Endodermal cell (in vitro differentiated cells): Measurements from ENCODE around the gene CDC42BPG. TPM values are rescaled to one million over a fixed set of nuclear protein-coding genes. Genes with fewer than 3 reads are reported as not detected.
A peak's percentile ranks its signal among the peaks of the same experiment; 100 is the strongest.

Source experiments
- DNase-seq: peaks from one replicate; pipeline ENCODE4 v3.0.0-alpha.2; 2017
- H3K27ac ChIP-seq: 2 replicates; pipeline ENCODE4 v1.5.1; 2013; ENCODE audit warnings: mild to moderate bottlenecking, low read depth, low read length, moderate library complexity
- H3K27me3 ChIP-seq: 2 replicates; pipeline ENCODE4 v1.6.1; 2013; ENCODE audit warnings: mild to moderate bottlenecking, low read length, moderate library complexity; ENCODE audit not compliant: insufficient read depth, control insufficient read depth, poor library complexity, severe bottlenecking
- H3K36me3 ChIP-seq: 2 replicates; pipeline ENCODE4 v1.7.0; 2013; ENCODE audit warnings: mild to moderate bottlenecking, low read length, moderate library complexity; ENCODE audit not compliant: control insufficient read depth, insufficient read depth
- H3K4me1 ChIP-seq: one replicate; pipeline ENCODE4 v1.7.0; 2013; ENCODE audit warnings: low read length; ENCODE audit not compliant: control insufficient read depth, insufficient read depth
- H3K4me3 ChIP-seq: 2 replicates; pipeline ENCODE4 v1.5.1; 2013; ENCODE audit warnings: mild to moderate bottlenecking, low read length, moderate library complexity
- H3K9ac ChIP-seq: 2 replicates; pipeline ENCODE4 v1.6.1; 2013; ENCODE audit warnings: mild to moderate bottlenecking, low read length, moderate library complexity; ENCODE audit not compliant: poor library complexity, severe bottlenecking; ENCODE audit errors: extremely low read depth
- H3K9me3 ChIP-seq: 2 replicates; pipeline ENCODE4 v1.6.1; 2013; ENCODE audit warnings: mild to moderate bottlenecking, low read length, moderate library complexity; ENCODE audit not compliant: control insufficient read depth
- H3K27ac Mint-ChIP-seq: 2 replicates; pipeline ENCODE4 v1.8.0; 2020; ENCODE audit warnings: mixed read lengths
- H3K27me3 Mint-ChIP-seq: 2 replicates; pipeline ENCODE4 v1.8.0; 2021; ENCODE audit warnings: mild to moderate bottlenecking, mixed read lengths; ENCODE audit not compliant: insufficient read depth
- H3K36me3 Mint-ChIP-seq: 2 replicates; pipeline ENCODE4 v1.8.0; 2020; ENCODE audit warnings: low read depth, mixed read lengths
- H3K4me1 Mint-ChIP-seq: 2 replicates; pipeline ENCODE4 v1.8.0; 2020; ENCODE audit warnings: mixed read lengths
- H3K4me3 Mint-ChIP-seq: 2 replicates; pipeline ENCODE4 v1.8.0; 2020; ENCODE audit warnings: mild to moderate bottlenecking, moderate library complexity, mixed read lengths
- H3K9me3 Mint-ChIP-seq: 2 replicates; pipeline ENCODE4 v1.8.0; 2020; ENCODE audit warnings: mild to moderate bottlenecking, mixed read lengths
- CTCF ChIP-seq: fragments of 200-600 bp; sonication (generic); conservative IDR thresholded peaks from 2 replicates; pipeline ENCODE4 v1.5.0; 2021; ENCODE audit warnings: antibody characterized with exemption, mild to moderate bottlenecking
- WGBS, 2 experiments: methylation state at CpG; one replicate each; pipeline versions ENCODE4 v1.1.5 to v1.1.7; 2013; ENCODE audit warnings: missing lambda C conversion rate in 2 of 2, mixed read lengths in 1 of 2; ENCODE audit not compliant: insufficient coverage in 1 of 2, insufficient read length in 1 of 2; 5-methylcytosine and 5-hydroxymethylcytosine counted together
- total RNA-seq, 2 donors: library from RNA; stranded (reverse); fragmentation: NEBNext Ultra II Directional in 1 of 2; extraction: Animal tissue kit (Norgen Biotek cat#: 25700) in 1 of 2; gene quantifications; 2 replicates in 1 of 2; 3 replicates in 1 of 2; pipeline ENCODE4 v1.2.1, GENCODE V29; 2021

Gene CDC42BPG
- total RNA-seq, 2 donors from 2014 or later = 11.1 to 12.6 TPM

- H3K27me3 ChIP-seq = no peaks in the 10 kb centered on the region
- peak overlapping the region; percentile 89 for H3K4me3 ChIP-seq
- Mint-ChIP-seq H3K27ac (peak overlapping the region; percentile 94), H3K27me3 (no peaks in the 10 kb centered on the region), H3K36me3 (peaks cover 21% of the 10 kb centered on the region), H3K4me3 (peak overlapping the region; percentile 89), H3K9me3 (no peaks in the 10 kb centered on the region), H3K4me1 (no peaks in the 10 kb centered on the region)
- no peak overlapping the region for H3K27ac ChIP-seq
- H3K9ac ChIP-seq = no peak overlapping the region
- peaks cover 23% of the 10 kb centered on the region for H3K36me3 ChIP-seq
- H3K9me3 ChIP-seq = no peaks in the 10 kb centered on the region
- peaks cover 5% of the 10 kb centered on the region for H3K4me1 ChIP-seq
- DNase-seq = peak; percentile 89
- 2 to 10% methylated on average over 18 to 44 of the region's 44 CpGs for WGBS, 2 experiments
- TF ChIP-seq CTCF = no peak
These were observed 34.6 kb downstream of the CDC42BPG start for GRCh38 chr11:64809781-64810241.

- H3K27me3 Mint-ChIP-seq = no peaks in the 10 kb centered on the region
- H3K9me3 Mint-ChIP-seq = no peaks in the 10 kb centered on the region
- Histone ChIP-seq H3K9ac (no peak overlapping the region), H3K36me3 (peaks cover 26% of the 10 kb centered on the region), H3K4me3 (no peak overlapping the region), H3K27ac (no peak overlapping the region), H3K4me1 (peaks cover 5% of the 10 kb centered on the region), H3K9me3 (no peaks in the 10 kb centered on the region), H3K27me3 (no peaks in the 10 kb centered on the region)
- H3K4me1 Mint-ChIP-seq = peaks cover 8% of the 10 kb centered on the region
- no peak for TF ChIP-seq CTCF
- no peak overlapping the region for H3K27ac Mint-ChIP-seq
- H3K36me3 Mint-ChIP-seq = peaks cover 22% of the 10 kb centered on the region
- no peak for DNase-seq
- H3K4me3 Mint-ChIP-seq = no peak overlapping the region
- WGBS, 2 experiments = 94 to 95% methylated on average over 5 to 9 of the region's 9 CpGs
These were observed 39.0 kb downstream of the CDC42BPG start for GRCh38 chr11:64805481-64805880.

DNA sequence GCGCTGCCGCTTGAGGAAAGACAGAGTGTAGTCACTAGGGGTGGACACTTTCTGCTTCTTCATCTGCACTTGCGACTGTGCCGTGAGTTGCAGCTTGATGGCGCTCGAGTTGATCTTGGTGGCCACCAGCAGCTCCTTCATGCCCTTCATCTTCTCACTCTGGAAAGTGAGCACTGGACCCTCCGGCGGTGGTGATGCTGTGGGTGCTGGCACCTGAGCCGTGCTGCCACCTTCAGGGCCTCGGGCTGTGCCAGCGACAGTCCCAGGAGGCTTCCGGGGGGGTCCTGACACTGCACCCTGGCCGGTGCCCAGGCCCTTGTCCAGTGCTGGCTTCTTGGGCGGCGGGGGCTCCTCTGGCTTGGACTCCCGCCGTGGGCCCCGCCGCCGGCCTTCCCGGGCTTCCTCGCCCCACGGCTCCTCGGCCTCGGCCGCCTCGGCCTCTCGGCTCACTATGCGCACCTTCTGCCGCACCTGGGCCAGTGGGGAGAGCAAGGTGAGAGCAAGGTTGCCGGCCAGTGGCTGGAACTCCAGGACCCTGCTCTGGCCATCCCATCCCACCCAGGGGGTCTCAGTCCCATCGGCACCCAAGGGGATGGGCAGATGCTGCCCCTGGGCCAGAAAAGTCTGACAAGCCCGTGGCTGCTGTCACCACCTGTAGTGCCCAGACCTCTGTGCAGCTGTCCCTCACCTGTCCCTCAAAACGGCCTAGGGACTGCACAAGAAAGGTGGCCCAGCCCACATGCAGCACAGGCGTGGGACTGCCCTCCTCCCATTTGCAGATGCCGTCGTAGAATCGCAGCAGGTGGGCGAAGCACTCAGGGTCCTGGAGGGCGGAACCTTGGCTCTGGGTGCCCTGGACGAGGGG lies 39.9 kb downstream of the CDC42BPG start:
- Mint-ChIP-seq H3K9me3 (no peaks in the 10 kb centered on the region), H3K36me3 (peaks cover 22% of the 10 kb centered on the region), H3K27me3 (no peaks in the 10 kb centered on the region), H3K27ac (peak overlapping the region; percentile 96), H3K4me1 (peaks cover 8% of the 10 kb centered on the region), H3K4me3 (peak overlapping the region; percentile 76)
- Histone ChIP-seq H3K9me3 (no peaks in the 10 kb centered on the region), H3K27me3 (no peaks in the 10 kb centered on the region), H3K9ac (no peak overlapping the region), H3K4me3 (peak overlapping the region; percentile 86), H3K4me1 (peaks cover 5% of the 10 kb centered on the region), H3K36me3 (peaks cover 29% of the 10 kb centered on the region), H3K27ac (no peak overlapping the region)
- peak; percentile 53 for TF ChIP-seq CTCF
- WGBS, 2 experiments = 90 to 93% methylated on average over 20 to 41 of the region's 41 CpGs
- DNase-seq = peak; percentile 78
